Vagina (tissue), 2 donors: ENCODE data around the gene LINGO1. TPM values are rescaled to one million over a fixed set of nuclear protein-coding genes. Genes with fewer than 3 reads are reported as not detected.
A peak's percentile ranks its signal among the peaks of the same experiment; 100 is the strongest.

Experiments used
- DNase-seq, 2 donors: peaks; one replicate each; pipeline ENCODE4 v3.0.0-alpha.2; 2017; ENCODE audit errors: extremely low spot score in 2 of 2
- H3K27ac ChIP-seq: fragments of 200-600 bp; sonication (generic); one replicate; pipeline ENCODE4 v1.5.1; 2019
- H3K27me3 ChIP-seq: fragments of 200-600 bp; sonication (generic); one replicate; pipeline ENCODE4 v1.5.1; 2019
- H3K36me3 ChIP-seq, 2 donors: fragments of 200-600 bp; sonication (generic); one replicate each; pipeline ENCODE4 v1.5.1; 2017 to 2019
- H3K4me1 ChIP-seq: fragments of 200-600 bp; sonication (generic); one replicate; pipeline ENCODE4 v1.5.1; 2019
- H3K4me3 ChIP-seq, 2 donors: fragments of 200-600 bp; sonication (generic); 1 replicate in 1 of 2; 2 replicates in 1 of 2; pipeline ENCODE4 v1.5.1; 2016 to 2019
- H3K9me3 ChIP-seq: fragments of 200-600 bp; sonication (generic); one replicate; pipeline ENCODE4 v1.5.1; 2019
- CTCF ChIP-seq, 3 experiments: fragments of 450-650 bp in 2 of 3; fragments of 200-600 bp in 1 of 3; sonication (generic) in 1 of 3; IDR thresholded peaks; one replicate each; pipeline ENCODE4 v1.5.1; 2017 to 2019; ENCODE audit warnings: antibody characterized with exemption in 3 of 3, mild to moderate bottlenecking in 2 of 3, moderate library complexity in 2 of 3
- POLR2A ChIP-seq, 2 donors: fragments of 450-650 bp; IDR thresholded peaks; one replicate each; pipeline ENCODE4 v1.6.1; 2017; ENCODE audit warnings: antibody characterized with exemption in 2 of 2, mild to moderate bottlenecking in 2 of 2, moderate library complexity in 2 of 2
- POLR2AphosphoS5 ChIP-seq, 2 donors: sonication (generic); formaldehyde crosslinking; IDR thresholded peaks; one replicate each; pipeline ENCODE4 v1.9.0; 2017; ENCODE audit warnings: antibody characterized with exemption in 2 of 2, mild to moderate bottlenecking in 2 of 2, low read depth in 1 of 2; ENCODE audit not compliant: insufficient read depth in 1 of 2
- intact Hi-C: fragments of 100-400 bp; cut with DNase I; formaldehyde crosslinking; loops from one replicate; pipeline ENCODE4 v1.15.1; 2023
- total RNA-seq: library from RNA; depleted of rRNA; stranded (reverse); fragments of >200 nt; gene quantifications from one replicate; pipeline ENCODE4 v1.2.3, GENCODE V29; 2016

Gene LINGO1
- total RNA-seq, 1 donor from 2014 or later: 4.7 TPM

DNA sequence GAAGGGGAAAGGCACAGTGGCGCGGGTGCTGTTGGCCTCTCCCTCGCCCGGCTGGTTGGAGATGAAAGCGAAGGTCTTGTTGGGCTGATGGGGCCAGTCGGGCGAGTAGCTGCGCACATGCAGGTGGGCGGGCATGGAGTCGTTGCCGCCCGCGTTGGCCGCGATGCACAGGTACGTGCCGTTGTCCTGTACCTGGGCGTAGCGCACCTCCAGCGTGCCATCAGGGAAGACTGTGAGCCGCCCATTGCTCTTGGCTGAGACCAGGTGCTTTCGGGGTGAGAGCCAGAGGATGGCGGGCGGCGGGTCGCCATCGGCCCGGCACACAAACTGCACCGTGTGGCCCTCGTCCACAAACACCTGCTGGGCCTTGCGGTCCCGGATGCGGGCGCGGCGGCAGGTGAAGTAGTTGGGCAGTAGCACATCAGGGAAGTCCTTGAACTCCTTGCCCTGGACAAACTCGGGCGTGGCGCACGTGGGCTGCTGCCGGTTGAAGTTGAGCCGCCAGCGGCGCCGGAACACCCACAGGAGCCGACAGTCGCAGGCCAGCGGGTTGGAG, 18.4 kb downstream of the LINGO1 start:
- Histone ChIP-seq H3K27me3 (no peaks in the 10 kb centered on the region), H3K4me1 (no peaks in the 10 kb centered on the region), H3K36me3 (no peaks in the 10 kb centered on the region), H3K4me3 (no peak overlapping the region), H3K27ac (no peak overlapping the region), H3K9me3 (no peaks in the 10 kb centered on the region)
- intact Hi-C loops: no loop called here
- TF ChIP-seq CTCF (IDR thresholded peaks at IDR 0.05) (no peak), POLR2AphosphoS5 (IDR thresholded peaks at IDR 0.05; ENCODE audit: insufficient read depth in 1 of 2, low read depth in 1 of 2) (no peak), POLR2A (IDR thresholded peaks at IDR 0.05) (no peak)
- DNase-seq: no peak

DNA sequence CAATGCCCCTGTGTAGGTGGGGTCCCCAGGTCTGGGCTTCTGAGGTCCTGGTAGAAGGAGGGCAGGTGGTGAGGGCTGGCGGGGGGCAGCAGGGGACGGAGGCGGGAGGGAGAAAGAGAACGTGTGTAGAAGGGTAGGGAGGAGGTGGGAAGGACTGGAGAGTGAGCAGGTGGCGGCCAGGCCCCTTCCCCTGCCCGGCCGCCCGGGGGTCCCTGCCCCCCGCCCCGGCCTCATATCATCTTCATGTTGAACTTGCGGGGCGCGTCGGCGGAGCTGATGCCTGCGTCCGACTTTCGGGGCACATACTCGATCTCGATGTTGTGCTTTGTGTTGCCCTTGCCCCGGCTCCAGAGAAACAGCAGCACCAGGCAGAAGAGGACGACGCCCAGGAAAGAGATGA, 18.9 kb downstream of the LINGO1 start:
- Histone ChIP-seq H3K4me1 (no peaks in the 10 kb centered on the region), H3K27ac (no peak overlapping the region), H3K9me3 (no peaks in the 10 kb centered on the region), H3K4me3 (no peak overlapping the region), H3K27me3 (no peaks in the 10 kb centered on the region), H3K36me3 (no peaks in the 10 kb centered on the region)
- no peak for DNase-seq
- TF ChIP-seq POLR2AphosphoS5 (IDR thresholded peaks at IDR 0.05; ENCODE audit: insufficient read depth in 1 of 2, low read depth in 1 of 2): no peak
- TF ChIP-seq POLR2A (IDR thresholded peaks at IDR 0.05): no peak
- no peak for TF ChIP-seq CTCF (IDR thresholded peaks at IDR 0.05)
- intact Hi-C loops: no loop called here

DNA sequence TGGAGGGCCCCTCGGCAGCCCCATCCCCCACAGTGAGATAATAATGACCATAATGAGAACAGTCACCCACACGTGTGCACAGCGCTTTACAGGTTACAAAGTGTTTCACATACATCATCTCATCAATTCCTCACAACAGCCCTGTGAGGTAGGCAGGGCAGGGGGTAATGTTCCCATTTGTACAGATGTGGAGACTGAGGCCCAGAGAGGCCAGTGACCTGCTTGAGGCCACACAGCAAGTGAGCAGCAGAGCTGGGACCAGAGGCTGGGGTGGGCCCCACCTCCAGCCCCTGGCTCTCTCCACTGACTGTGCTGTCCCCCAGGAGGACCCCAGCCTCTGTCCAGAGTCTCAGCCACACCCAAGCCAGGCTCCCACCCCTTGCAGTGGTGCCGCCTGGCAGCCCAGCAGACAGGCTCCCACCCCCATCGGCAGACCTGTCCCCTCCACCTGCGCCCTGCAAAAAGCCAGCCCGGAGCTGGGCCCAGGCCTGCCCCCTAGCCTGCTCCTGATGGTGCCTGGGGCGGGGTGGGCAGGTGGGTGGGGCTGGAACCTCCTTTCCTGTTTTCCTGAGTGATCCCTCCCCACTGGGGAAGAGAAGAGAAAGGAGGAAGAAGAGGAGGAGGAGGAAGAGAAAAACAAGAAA, 19.6 kb downstream of the LINGO1 start:
- no peaks in the 10 kb centered on the region for H3K9me3 ChIP-seq
- no peak overlapping the region for H3K27ac ChIP-seq
- no peaks in the 10 kb centered on the region for H3K27me3 ChIP-seq
- no peaks in the 10 kb centered on the region for H3K4me1 ChIP-seq
- H3K4me3 ChIP-seq: no peak overlapping the region
- intact Hi-C loops: no loop called here
- no peak for DNase-seq
- no peaks in the 10 kb centered on the region for H3K36me3 ChIP-seq
- no peak for TF ChIP-seq POLR2A (IDR thresholded peaks at IDR 0.05)
- no peak for TF ChIP-seq CTCF (IDR thresholded peaks at IDR 0.05)
- TF ChIP-seq POLR2AphosphoS5 (IDR thresholded peaks at IDR 0.05; ENCODE audit: insufficient read depth in 1 of 2, low read depth in 1 of 2): no peak

DNA sequence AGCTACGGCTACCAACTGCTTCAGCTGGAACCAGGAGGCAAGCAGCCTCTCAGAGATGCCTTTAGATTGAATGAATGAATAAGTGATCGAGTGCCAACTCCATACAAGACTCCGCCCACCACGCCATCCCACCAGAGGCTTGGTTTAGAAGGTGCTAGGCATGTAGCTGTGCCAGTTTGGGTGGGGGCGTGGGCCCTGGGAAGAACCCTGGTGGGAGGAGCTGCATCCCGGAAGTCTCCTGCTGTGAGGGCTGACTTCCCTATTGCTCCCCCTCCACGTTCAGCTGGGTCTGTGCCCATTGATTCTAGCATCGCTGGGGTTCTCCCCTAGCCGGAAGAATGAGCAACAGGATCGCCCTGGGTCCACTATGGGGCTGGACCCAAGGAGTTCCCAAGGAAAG, 20.9 kb downstream of the LINGO1 start:
- no peak overlapping the region for H3K27ac ChIP-seq
- no peaks in the 10 kb centered on the region for H3K9me3 ChIP-seq
- TF ChIP-seq POLR2AphosphoS5 (IDR thresholded peaks at IDR 0.05; ENCODE audit: insufficient read depth in 1 of 2, low read depth in 1 of 2): no peak
- TF ChIP-seq CTCF (IDR thresholded peaks at IDR 0.05): no peak
- TF ChIP-seq POLR2A (IDR thresholded peaks at IDR 0.05): no peak

GRCh38 chr15:77610731-77611130, 22.0 kb downstream of the LINGO1 start:
- TF ChIP-seq POLR2A (IDR thresholded peaks at IDR 0.05) (no peak), CTCF (IDR thresholded peaks at IDR 0.05) (no peak), POLR2AphosphoS5 (IDR thresholded peaks at IDR 0.05; ENCODE audit: insufficient read depth in 1 of 2, low read depth in 1 of 2) (no peak)
- DNase-seq: no peak
- Histone ChIP-seq H3K4me1 (peaks cover 16% of the 10 kb centered on the region), H3K27me3 (no peaks in the 10 kb centered on the region), H3K27ac (peak overlapping the region; percentile 20), H3K36me3 (no peaks in the 10 kb centered on the region), H3K9me3 (no peaks in the 10 kb centered on the region), H3K4me3 (no peak overlapping the region)
- intact Hi-C loops: no loop called here

More for the DNA sequence above, 20.9 kb downstream of the LINGO1 start:
- Histone ChIP-seq H3K4me3 (no peak overlapping the region), H3K4me1 (peaks cover 10% of the 10 kb centered on the region), H3K27me3 (no peaks in the 10 kb centered on the region), H3K36me3 (no peaks in the 10 kb centered on the region)
- no peak for DNase-seq
- intact Hi-C loops: no loop called here
